IMR-90 (cell line): ENCODE results near the gene ZNF35. TPM values are rescaled to one million over a fixed set of nuclear protein-coding genes. Genes with fewer than 3 reads are reported as not detected.
A peak's percentile ranks its signal among the peaks of the same experiment; 100 is the strongest.

Experiments
- ATAC-seq: fragments of 200-7000 bp; cut with Tn5 transposase; 2 replicates; pipeline ENCODE4 v1.9.1; 2020; ENCODE audit warnings: low read depth, mild to moderate bottlenecking, moderate library complexity
- BruUV-seq: library from RNA; stranded (reverse); fragments of 400-500 nt; replicated peaks from 2 replicates; lab custom pipeline; 2021; lab: Mats Ljungman, UMichigan
- CTCF ChIA-PET: fragments of 300-600 bp; formaldehyde crosslinking; extraction: SDS; loops from one replicate; lab custom pipeline; 2021; ENCODE audit warnings: antibody characterized with exemption; lab: Yijun Ruan, JAX
- POLR2A ChIA-PET: fragments of 300-600 bp; sonication (Branson Sonifier 250); formaldehyde crosslinking; loops from one replicate; lab custom pipeline; 2022; ENCODE audit warnings: antibody characterized with exemption; ENCODE audit not compliant: unreplicated experiment; lab: Charles Lee
- DNase-seq: peaks from one replicate; pipeline ENCODE4 v3.0.0; 2013
- H2AFZ ChIP-seq: replicated peaks from 2 replicates; pipeline ENCODE3; 2013; ENCODE audit warnings: low read length, mild to moderate bottlenecking; ENCODE audit not compliant: poor library complexity
- H2AK5ac ChIP-seq: 2 replicates; pipeline ENCODE4 v1.6.1; 2013; ENCODE audit warnings: low read depth, low read length, inconsistent platforms
- H2AK9ac ChIP-seq: replicated peaks from 2 replicates; pipeline ENCODE3; 2013; ENCODE audit warnings: mild to moderate bottlenecking, low read depth, low read length, moderate library complexity; ENCODE audit not compliant: poor library complexity
- H2BK120ac ChIP-seq: 2 replicates; pipeline ENCODE4 v1.6.1; 2013; ENCODE audit warnings: low read depth, low read length, inconsistent platforms
- H2BK15ac ChIP-seq: 3 replicates; pipeline ENCODE4 v1.6.1; 2013; ENCODE audit warnings: low read depth, low read length, inconsistent platforms
- H2BK20ac ChIP-seq: 2 replicates; pipeline ENCODE4 v1.6.1; 2013; ENCODE audit warnings: low read depth, mild to moderate bottlenecking, inconsistent platforms, low read length, moderate library complexity
- H2BK5ac ChIP-seq: 2 replicates; pipeline ENCODE4 v1.6.1; 2013; ENCODE audit warnings: mild to moderate bottlenecking, low read depth, low read length, inconsistent platforms; ENCODE audit not compliant: poor library complexity, severe bottlenecking
- H3K14ac ChIP-seq: replicated peaks from 2 replicates; pipeline ENCODE4 v1.6.1; 2013; ENCODE audit warnings: low read depth, low read length, inconsistent platforms
- H3K18ac ChIP-seq: 2 replicates; pipeline ENCODE4 v1.6.1; 2013; ENCODE audit warnings: low read depth, low read length, control low read depth
- H3K23ac ChIP-seq: 2 replicates; pipeline ENCODE4 v1.6.1; 2013; ENCODE audit warnings: low read depth, low read length, inconsistent platforms
- H3K27ac ChIP-seq: 2 replicates; pipeline ENCODE4 v1.5.1; 2013; ENCODE audit warnings: mild to moderate bottlenecking, control low read depth, low read length; ENCODE audit not compliant: insufficient read depth
- H3K27me3 ChIP-seq: 2 replicates; pipeline ENCODE4 v1.6.1; 2013; ENCODE audit warnings: low read length; ENCODE audit not compliant: control insufficient read depth, insufficient read depth
- H3K36me3 ChIP-seq: 2 replicates; pipeline ENCODE4 v1.6.1; 2013; ENCODE audit warnings: low read length, mixed read lengths; ENCODE audit not compliant: control insufficient read depth, insufficient read depth
- H3K4ac ChIP-seq: 2 replicates; pipeline ENCODE4 v1.6.1; 2013; ENCODE audit warnings: low read depth, low read length, inconsistent platforms
- H3K4me1 ChIP-seq: 2 replicates; pipeline ENCODE4 v1.6.1; 2013; ENCODE audit warnings: low read length, mixed read lengths; ENCODE audit not compliant: control insufficient read depth, insufficient read depth
- H3K4me2 ChIP-seq: 2 replicates; pipeline ENCODE4 v1.6.1; 2013; ENCODE audit warnings: low read depth, mild to moderate bottlenecking, control low read depth, low read length, moderate library complexity
- H3K4me3 ChIP-seq: 2 replicates; pipeline ENCODE4 v1.5.1; 2013; ENCODE audit warnings: low read depth, mild to moderate bottlenecking, control low read depth, low read length, moderate library complexity; ENCODE audit not compliant: insufficient read depth
- H3K56ac ChIP-seq: 2 replicates; pipeline ENCODE4 v1.6.1; 2013; ENCODE audit warnings: low read length, inconsistent platforms; ENCODE audit not compliant: insufficient read depth; ENCODE audit errors: extremely low read depth
- H3K79me1 ChIP-seq, 2 experiments: 2 replicates each; pipeline ENCODE4 v1.6.1; 2013; ENCODE audit warnings: low read length in 2 of 2, inconsistent platforms in 1 of 2, low read depth in 1 of 2
- H3K9ac ChIP-seq: 2 replicates; pipeline ENCODE4 v1.6.1; 2013; ENCODE audit warnings: low read depth, low read length, control low read depth
- H3K9me1 ChIP-seq: 2 replicates; pipeline ENCODE4 v1.6.1; 2013; ENCODE audit warnings: low read length, inconsistent platforms; ENCODE audit not compliant: insufficient read depth
- H3K9me3 ChIP-seq: 2 replicates; pipeline ENCODE4 v1.6.1; 2013; ENCODE audit warnings: low read length; ENCODE audit not compliant: control insufficient read depth, insufficient read depth
- H4K20me1 ChIP-seq: 2 replicates; pipeline ENCODE4 v1.6.1; 2013; ENCODE audit warnings: low read length, inconsistent platforms; ENCODE audit not compliant: insufficient read depth
- H4K5ac ChIP-seq: 2 replicates; pipeline ENCODE4 v1.6.1; 2013; ENCODE audit warnings: mild to moderate bottlenecking, low read depth, low read length, control low read depth
- H4K8ac ChIP-seq, 2 experiments: 2 replicates each; pipeline ENCODE4 v1.6.1; 2013; ENCODE audit warnings: low read depth in 2 of 2, low read length in 2 of 2, control low read depth in 1 of 2, inconsistent platforms in 1 of 2
- H4K91ac ChIP-seq: 2 replicates; pipeline ENCODE4 v1.6.1; 2013; ENCODE audit warnings: low read depth, low read length, inconsistent platforms; ENCODE audit not compliant: insufficient read depth
- BHLHE40 ChIP-seq: fragments of 150-350 bp; IDR thresholded peaks from 2 replicates; pipeline ENCODE4 v1.6.1; 2016; ENCODE audit warnings: mild to moderate bottlenecking, low read depth, low read length
- CEBPB ChIP-seq: IDR thresholded peaks from 2 replicates; pipeline ENCODE4 v1.6.1; 2012; ENCODE audit warnings: low read depth, low read length, improper control_type of control experiment
- CHD1 ChIP-seq: IDR thresholded peaks from 2 replicates; pipeline ENCODE4 v1.6.1; 2012; ENCODE audit warnings: low read depth, low read length, improper control_type of control experiment
- FOS ChIP-seq: fragments of 150-350 bp; IDR thresholded peaks from 2 replicates; pipeline ENCODE4 v1.6.1; 2016; ENCODE audit warnings: low read depth, low read length
- MAFK ChIP-seq: IDR thresholded peaks from 2 replicates; pipeline ENCODE4 v1.6.1; 2012; ENCODE audit warnings: low read depth, low read length, improper control_type of control experiment
- MXI1 ChIP-seq: IDR thresholded peaks from 2 replicates; pipeline ENCODE4 v1.6.1; 2012; ENCODE audit warnings: low read depth, mild to moderate bottlenecking, low read length, moderate library complexity, borderline replicate concordance
- NFE2L2 ChIP-seq: fragments of 150-350 bp; IDR thresholded peaks from 2 replicates; pipeline ENCODE4 v1.6.1; 2016; ENCODE audit warnings: low read depth, mild to moderate bottlenecking, low read length
- POLR2A ChIP-seq: IDR thresholded peaks from 2 replicates; pipeline ENCODE4 v1.6.1; 2012; ENCODE audit warnings: mild to moderate bottlenecking, low read depth, low read length
- RCOR1 ChIP-seq: IDR thresholded peaks from 2 replicates; pipeline ENCODE4 v1.6.1; 2012; ENCODE audit warnings: mild to moderate bottlenecking, low read length, improper control_type of control experiment; ENCODE audit not compliant: insufficient replicate concordance
- RFX5 ChIP-seq: IDR thresholded peaks from 2 replicates; pipeline ENCODE4 v1.8.0; 2012; ENCODE audit warnings: low read depth, mild to moderate bottlenecking, low read length, moderate library complexity
- SMC3 ChIP-seq: fragments of 150-350 bp; IDR thresholded peaks from 2 replicates; pipeline ENCODE4 v1.6.1; 2016; ENCODE audit warnings: low read depth, mild to moderate bottlenecking, antibody characterized with exemption, low read length, moderate library complexity
- WGBS, 2 experiments: methylation state at CpG; one replicate each; pipeline versions ENCODE4 v1.1.5 to v1.1.7; 2013; ENCODE audit warnings: missing lambda C conversion rate in 2 of 2; ENCODE audit not compliant: insufficient read length in 1 of 2; ENCODE audit errors: extremely low coverage in 2 of 2; 5-methylcytosine and 5-hydroxymethylcytosine counted together
- dilution Hi-C: fragments of 300-500 bp; cut with HindIII; formaldehyde crosslinking; loops from one replicate; pipeline ENCODE4 v1.14.3; 2018; ENCODE audit warnings: low sequenced_read_pairs; ENCODE audit not compliant: unreplicated experiment
- in situ Hi-C: fragments of 300-500 bp; cut with MboI; formaldehyde crosslinking; loops from 3 replicates; pipeline ENCODE4 v1.14.3; 2019; ENCODE audit warnings: low sequenced_read_pairs, inconsistent platforms, mixed read lengths
- intact Hi-C: fragments of 100-400 bp; cut with micrococcal nuclease; formaldehyde crosslinking; loops from 2 replicates; pipeline ENCODE4 v1.10.0; 2022
- polyA plus RNA-seq, 3 experiments: library from polyadenylated mRNA; depleted of rRNA; stranded (reverse); fragments of >200 nt; gene quantifications; 2 replicates each; pipeline ENCODE4 v1.2.3, GENCODE V29; 2012; ENCODE audit warnings: low replicate concordance in 1 of 3
- total RNA-seq: library from RNA; depleted of rRNA; stranded (reverse); fragments of >200 nt; gene quantifications from 2 replicates; pipeline ENCODE4 v1.2.3, GENCODE V29; 2012
- TF ChIP-seq, protein P1 (sequence below): conservative IDR thresholded peaks from 2 replicates; pipeline ENCODE4 v1.5.1; 2012; ENCODE audit warnings: mild to moderate bottlenecking, low read depth, low read length, improper control_type of control experiment

Gene ZNF35
- total and polyA plus RNA-seq, 2 of the 4 experiments (the other 2 are of a cell fraction), result 3.8 to 19.5 TPM

- Histone ChIP-seq H3K23ac (peak within 1 kb of the TSS; percentile 63), H2BK5ac (peak within 1 kb of the TSS; percentile 22), H2BK120ac (peak within 1 kb of the TSS; percentile 31; the same call in 1 of the 2 replicates), H3K4me1 (no peaks in the 10 kb centered on the region), H4K8ac (peak within 1 kb of the TSS; percentile 85 to 96), H4K5ac (peak within 1 kb of the TSS; percentile 74), H3K27ac (peak within 1 kb of the TSS; percentile 80), H3K27me3 (no peaks in the 10 kb centered on the region), H3K9me1 (no peaks in the 10 kb centered on the region; the same call in 1 of the 2 replicates), H3K36me3 (peaks cover 9% of the 10 kb centered on the region), H2AK9ac (peak within 1 kb of the TSS; percentile 26), H3K4ac (peak within 1 kb of the TSS; percentile 81), H2BK15ac (no peak within 1 kb of the TSS), H2AK5ac (peak within 1 kb of the TSS; percentile 20; the same call in 1 of the 2 replicates), H4K91ac (peak within 1 kb of the TSS; percentile 20), H2BK20ac (no peak within 1 kb of the TSS), H3K56ac (peak within 1 kb of the TSS; percentile 54), H3K18ac (peak within 1 kb of the TSS; percentile 50; the same call in 1 of the 2 replicates), H2AFZ (peak within 1 kb of the TSS; percentile 88), H3K14ac (peak within 1 kb of the TSS; percentile 95), H3K9ac (peak within 1 kb of the TSS; percentile 86), H3K4me2 (peak within 1 kb of the TSS; percentile 89), H4K20me1 (no peaks in the 10 kb centered on the region; the same call in 1 of the 2 replicates), H3K4me3 (peak within 1 kb of the TSS; percentile 90), H3K79me1 (peaks cover 24 to 38% of the 10 kb centered on the region in 2 experiments), H3K9me3 (no peaks in the 10 kb centered on the region)
- 1% methylated on average over 32 of the region's 47 CpGs; no CpG with 5 or more reads in 1 of the 2 experiments for WGBS, 2 experiments
- TF ChIP-seq, protein P1, sequence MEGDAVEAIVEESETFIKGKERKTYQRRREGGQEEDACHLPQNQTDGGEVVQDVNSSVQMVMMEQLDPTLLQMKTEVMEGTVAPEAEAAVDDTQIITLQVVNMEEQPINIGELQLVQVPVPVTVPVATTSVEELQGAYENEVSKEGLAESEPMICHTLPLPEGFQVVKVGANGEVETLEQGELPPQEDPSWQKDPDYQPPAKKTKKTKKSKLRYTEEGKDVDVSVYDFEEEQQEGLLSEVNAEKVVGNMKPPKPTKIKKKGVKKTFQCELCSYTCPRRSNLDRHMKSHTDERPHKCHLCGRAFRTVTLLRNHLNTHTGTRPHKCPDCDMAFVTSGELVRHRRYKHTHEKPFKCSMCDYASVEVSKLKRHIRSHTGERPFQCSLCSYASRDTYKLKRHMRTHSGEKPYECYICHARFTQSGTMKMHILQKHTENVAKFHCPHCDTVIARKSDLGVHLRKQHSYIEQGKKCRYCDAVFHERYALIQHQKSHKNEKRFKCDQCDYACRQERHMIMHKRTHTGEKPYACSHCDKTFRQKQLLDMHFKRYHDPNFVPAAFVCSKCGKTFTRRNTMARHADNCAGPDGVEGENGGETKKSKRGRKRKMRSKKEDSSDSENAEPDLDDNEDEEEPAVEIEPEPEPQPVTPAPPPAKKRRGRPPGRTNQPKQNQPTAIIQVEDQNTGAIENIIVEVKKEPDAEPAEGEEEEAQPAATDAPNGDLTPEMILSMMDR, result 0 out of 2 replicates have a peak, but pooled peaks have one; percentile 4
- TF ChIP-seq POLR2A (peak; percentile 44; the same call in 1 of the 2 replicates), MXI1 (no peak), NFE2L2 (no peak), FOS (no peak), RFX5 (no peak), BHLHE40 (no peak), RCOR1 (no peak), SMC3 (0 out of 2 replicates have a peak, but pooled peaks have one; percentile 15), CHD1 (no peak), MAFK (no peak), CEBPB (no peak)
- in situ Hi-C loops, result loop anchor here (25.0 kb wide), 1 partner anchor 288 kb away; the partner anchor contains the start of gene TCAIM
- ChIA-PET CTCF (interaction anchor here (0.6 kb wide), 2 partner anchors 11 to 133 kb away, joined by 4 to 5 read pairs; no protein-coding TSS in a partner anchor), POLR2A (no interaction called here)
- dilution Hi-C loops, result no loop called here
- peak; percentile 90 for DNase-seq
- BruUV-seq, result no TSS peak
- peak; percentile 95 for ATAC-seq
- intact Hi-C loops, result loop anchor here (1.0 to 10.0 kb wide), 4 partner anchors 23 to 302 kb away; partner anchors contain the start of genes ZNF35, ZNF445 and ZNF660
These were observed 23.6 kb upstream of the ZNF35 start, which contains the start of gene ZNF197 for GRCh38 chr3:44624749-44625480. ZNF197 (plus strand) TSS chr3:44625036; CDS start chr3:44629155, 4,119 bp downstream.
